HEK293 (cell line): Measurements from ENCODE around the gene CLASP1.

Source experiments
- CTCF ChIA-PET: fragments of 350-600 bp; formaldehyde crosslinking; extraction: SDS; loops from one replicate; lab custom pipeline; 2021; ENCODE audit warnings: antibody characterized with exemption; lab: Yijun Ruan, JAX
- POLR2A ChIA-PET: fragments of 300-600 bp; formaldehyde crosslinking; extraction: SDS; loops from one replicate; lab custom pipeline; 2020; ENCODE audit warnings: antibody characterized with exemption, inconsistent platforms; lab: Yijun Ruan, JAX
- H3K27ac ChIP-seq: fragments of 200-500 bp; sonication (Bioruptor generic); 2 replicates; pipeline ENCODE4 v1.5.1; 2014; ENCODE audit warnings: low read depth, low read length, control low read depth, inconsistent platforms; ENCODE audit errors: extremely low read depth
- H3K36me3 ChIP-seq, 2 experiments: fragments of 200-500 bp in 1 of 2; sonication (Bioruptor generic) in 1 of 2; 1 replicate in 1 of 2; 2 replicates in 1 of 2; pipeline ENCODE4 v1.5.1; 2014 to 2017; ENCODE audit warnings: inconsistent platforms in 2 of 2, low read length in 2 of 2; ENCODE audit not compliant: control insufficient read depth in 2 of 2, insufficient read depth in 1 of 2
- H3K4me1 ChIP-seq: fragments of 200-500 bp; sonication (Bioruptor generic); 2 replicates; pipeline ENCODE4 v1.5.1; 2014; ENCODE audit warnings: mild to moderate bottlenecking, low read length, inconsistent platforms; ENCODE audit not compliant: control insufficient read depth, insufficient read depth
- H3K4me3 ChIP-seq: 2 replicates; pipeline ENCODE4 v1.5.1; 2011; ENCODE audit warnings: low read depth, mild to moderate bottlenecking, control low read depth, low read length, moderate library complexity
- H3K9me3 ChIP-seq: fragments of 200-500 bp; sonication (Bioruptor generic); 2 replicates; pipeline ENCODE4 v1.5.1; 2014; ENCODE audit warnings: low read depth, low read length, inconsistent platforms; ENCODE audit not compliant: control insufficient read depth, insufficient read depth
- GFI1B ChIP-seq: fragments of 450-650 bp; formaldehyde crosslinking; IDR thresholded peaks from 2 replicates; pipeline ENCODE4 v1.5.1; 2016; ENCODE audit warnings: missing biosample characterization, missing genetic modification characterization
- KLF10 ChIP-seq: fragments of 450-650 bp; IDR thresholded peaks from 2 replicates; pipeline ENCODE4 v1.5.1; 2018; ENCODE audit warnings: missing biosample characterization, mild to moderate bottlenecking, missing genetic modification characterization
- RBAK ChIP-seq: fragments of 450-650 bp; formaldehyde crosslinking; IDR thresholded peaks from 2 replicates; pipeline ENCODE4 v1.5.1; 2016; ENCODE audit warnings: missing biosample characterization, missing genetic modification characterization
- REPIN1 ChIP-seq: fragments of 450-650 bp; formaldehyde crosslinking; IDR thresholded peaks from 2 replicates; pipeline ENCODE4 v1.5.1; 2017; ENCODE audit warnings: missing biosample characterization, missing genetic modification characterization, low read depth
- SETDB1 ChIP-seq: IDR thresholded peaks from one replicate; pipeline ENCODE4 v1.6.1; 2017; ENCODE audit warnings: mild to moderate bottlenecking, low read length, moderate library complexity, mixed read lengths; ENCODE audit not compliant: insufficient read length
- SP7 ChIP-seq: fragments of 450-650 bp; formaldehyde crosslinking; IDR thresholded peaks from 2 replicates; pipeline ENCODE4 v1.5.1; 2016; ENCODE audit warnings: missing biosample characterization, missing genetic modification characterization
- TRIM28 ChIP-seq: IDR thresholded peaks from 2 replicates; pipeline ENCODE4 v1.6.1; 2011; ENCODE audit warnings: low read length, control low read depth, borderline replicate concordance
- ZNF133 ChIP-seq: fragments of 450-650 bp; formaldehyde crosslinking; IDR thresholded peaks from 2 replicates; pipeline ENCODE4 v1.5.1; 2016; ENCODE audit warnings: missing biosample characterization, missing genetic modification characterization
- ZNF16 ChIP-seq: fragments of 450-650 bp; formaldehyde crosslinking; IDR thresholded peaks from 2 replicates; pipeline ENCODE4 v1.5.1; 2016; ENCODE audit warnings: low read depth, missing biosample characterization, missing genetic modification characterization
- ZNF214 ChIP-seq: fragments of 450-650 bp; formaldehyde crosslinking; IDR thresholded peaks from 2 replicates; pipeline ENCODE4 v1.5.1; 2017; ENCODE audit warnings: missing biosample characterization, mild to moderate bottlenecking, missing genetic modification characterization, borderline replicate concordance
- ZNF221 ChIP-seq: fragments of 450-650 bp; formaldehyde crosslinking; IDR thresholded peaks from 2 replicates; pipeline ENCODE4 v1.5.1; 2017; ENCODE audit warnings: missing biosample characterization, missing genetic modification characterization, borderline replicate concordance
- ZNF266 ChIP-seq: fragments of 450-650 bp; formaldehyde crosslinking; IDR thresholded peaks from 2 replicates; pipeline ENCODE4 v1.5.1; 2016; ENCODE audit warnings: missing biosample characterization, missing genetic modification characterization, low read depth
- ZNF302 ChIP-seq: fragments of 450-650 bp; formaldehyde crosslinking; IDR thresholded peaks from 2 replicates; pipeline ENCODE4 v1.5.1; 2016; ENCODE audit warnings: missing biosample characterization, missing genetic modification characterization, low read depth
- ZNF350 ChIP-seq: fragments of 450-650 bp; formaldehyde crosslinking; IDR thresholded peaks from 2 replicates; pipeline ENCODE4 v1.5.0; 2017; ENCODE audit warnings: missing biosample characterization, mild to moderate bottlenecking, missing genetic modification characterization
- ZNF514 ChIP-seq: fragments of 450-650 bp; formaldehyde crosslinking; IDR thresholded peaks from 2 replicates; pipeline ENCODE4 v1.5.1; 2016; ENCODE audit warnings: missing biosample characterization, missing genetic modification characterization
- ZNF544 ChIP-seq: fragments of 450-650 bp; formaldehyde crosslinking; IDR thresholded peaks from 2 replicates; pipeline ENCODE4 v1.5.0; 2017; ENCODE audit warnings: missing biosample characterization, missing genetic modification characterization
- ZNF596 ChIP-seq: fragments of 450-650 bp; IDR thresholded peaks from 2 replicates; pipeline ENCODE4 v1.5.0; 2018; ENCODE audit warnings: missing biosample characterization, mild to moderate bottlenecking, missing genetic modification characterization, moderate library complexity
- ZNF623 ChIP-seq: fragments of 450-650 bp; formaldehyde crosslinking; IDR thresholded peaks from 2 replicates; pipeline ENCODE4 v1.5.1; 2016; ENCODE audit warnings: missing biosample characterization, missing genetic modification characterization
- ZNF677 ChIP-seq: fragments of 450-650 bp; IDR thresholded peaks from 2 replicates; pipeline ENCODE4 v1.5.0; 2018; ENCODE audit warnings: missing biosample characterization, mild to moderate bottlenecking, missing genetic modification characterization, moderate library complexity
- TF ChIP-seq, protein P1 (sequence below): fragments of 450-650 bp; formaldehyde crosslinking; IDR thresholded peaks from 2 replicates; pipeline ENCODE4 v1.5.1; 2017; ENCODE audit warnings: missing biosample characterization, missing genetic modification characterization
- TF ChIP-seq, protein P2 (sequence below): fragments of 450-650 bp; formaldehyde crosslinking; IDR thresholded peaks from 2 replicates; pipeline ENCODE4 v1.5.1; 2016; ENCODE audit warnings: missing biosample characterization, missing genetic modification characterization
- TF ChIP-seq, protein P3 (sequence below): fragments of 450-650 bp; formaldehyde crosslinking; IDR thresholded peaks from 2 replicates; pipeline ENCODE4 v1.5.1; 2016; ENCODE audit warnings: missing biosample characterization, missing genetic modification characterization
- TF ChIP-seq, protein P4 (sequence below): fragments of 450-650 bp; formaldehyde crosslinking; IDR thresholded peaks from 2 replicates; pipeline ENCODE4 v1.5.1; 2016; ENCODE audit warnings: missing biosample characterization, missing genetic modification characterization
- TF ChIP-seq, protein P5 (sequence below): fragments of 450-650 bp; formaldehyde crosslinking; IDR thresholded peaks from 2 replicates; pipeline ENCODE4 v1.5.1; 2016; ENCODE audit warnings: missing biosample characterization, missing genetic modification characterization
- TF ChIP-seq, protein P6 (sequence below): sonication (generic); formaldehyde crosslinking; IDR thresholded peaks from 2 replicates; pipeline ENCODE4 v1.8.1; 2022; ENCODE audit warnings: mild to moderate bottlenecking, moderate library complexity, missing genetic modification reagents

The CLASP1 gene

DNA sequence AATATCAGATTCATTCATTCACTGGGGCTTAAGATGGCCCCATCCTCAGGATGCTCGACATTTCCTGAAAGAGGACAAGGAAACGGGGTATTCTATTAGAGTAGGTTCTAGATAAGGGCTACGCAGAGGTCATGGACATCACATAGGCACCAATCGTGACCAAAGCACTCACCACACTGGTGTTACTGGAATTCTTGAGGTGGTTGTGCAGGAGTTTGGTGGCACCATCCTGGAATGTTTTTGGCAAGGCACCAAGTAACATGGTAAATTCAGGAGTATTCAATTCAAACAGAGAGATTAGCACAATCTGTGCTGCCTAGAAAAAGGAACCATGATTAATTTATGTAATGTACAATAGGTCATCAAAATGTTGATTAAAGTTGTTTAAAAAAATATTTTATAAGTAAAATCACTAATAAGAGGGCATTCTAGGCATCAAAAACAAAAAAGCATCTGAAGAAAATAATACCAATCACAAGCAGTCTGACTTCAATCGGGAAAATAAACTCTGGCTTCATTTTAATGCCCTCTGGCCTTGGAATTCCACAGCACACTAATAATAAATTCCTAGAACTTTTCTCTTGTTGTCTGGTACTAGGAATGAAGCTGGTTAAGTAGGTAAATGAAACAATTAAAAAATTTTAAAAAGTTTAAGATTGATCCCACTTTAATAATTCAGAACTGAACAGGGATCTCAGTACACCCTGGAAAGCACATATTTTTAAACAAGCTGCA is 261.5 kb downstream of the CLASP1 start:
- Histone ChIP-seq H3K27ac (no peak overlapping the region), H3K36me3 (peaks cover 8 to 47% of the 10 kb centered on the region in 2 experiments), H3K9me3 (no peaks in the 10 kb centered on the region), H3K4me3 (no peak overlapping the region), H3K4me1 (no peaks in the 10 kb centered on the region)
- ChIA-PET POLR2A (no interaction called here), CTCF (interaction anchor here (0.6 kb wide), 2 partner anchors 43 to 282 kb away, joined by 3 read pairs; no protein-coding TSS in a partner anchor)
- TF ChIP-seq ZNF16 (tag by site-specific recombination) (no peak), REPIN1 (no peak), ZNF221 (tag by site-specific recombination) (no peak), ZNF623 (no peak), SP7 (tag by site-specific recombination) (no peak), ZNF514 (no peak), ZNF133 (tag by site-specific recombination) (no peak)
- TF ChIP-seq, protein P1, sequence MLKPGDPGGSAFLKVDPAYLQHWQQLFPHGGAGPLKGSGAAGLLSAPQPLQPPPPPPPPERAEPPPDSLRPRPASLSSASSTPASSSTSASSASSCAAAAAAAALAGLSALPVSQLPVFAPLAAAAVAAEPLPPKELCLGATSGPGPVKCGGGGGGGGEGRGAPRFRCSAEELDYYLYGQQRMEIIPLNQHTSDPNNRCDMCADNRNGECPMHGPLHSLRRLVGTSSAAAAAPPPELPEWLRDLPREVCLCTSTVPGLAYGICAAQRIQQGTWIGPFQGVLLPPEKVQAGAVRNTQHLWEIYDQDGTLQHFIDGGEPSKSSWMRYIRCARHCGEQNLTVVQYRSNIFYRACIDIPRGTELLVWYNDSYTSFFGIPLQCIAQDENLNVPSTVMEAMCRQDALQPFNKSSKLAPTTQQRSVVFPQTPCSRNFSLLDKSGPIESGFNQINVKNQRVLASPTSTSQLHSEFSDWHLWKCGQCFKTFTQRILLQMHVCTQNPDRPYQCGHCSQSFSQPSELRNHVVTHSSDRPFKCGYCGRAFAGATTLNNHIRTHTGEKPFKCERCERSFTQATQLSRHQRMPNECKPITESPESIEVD (tag by site-specific recombination) = no peak
- TF ChIP-seq, protein P2, sequence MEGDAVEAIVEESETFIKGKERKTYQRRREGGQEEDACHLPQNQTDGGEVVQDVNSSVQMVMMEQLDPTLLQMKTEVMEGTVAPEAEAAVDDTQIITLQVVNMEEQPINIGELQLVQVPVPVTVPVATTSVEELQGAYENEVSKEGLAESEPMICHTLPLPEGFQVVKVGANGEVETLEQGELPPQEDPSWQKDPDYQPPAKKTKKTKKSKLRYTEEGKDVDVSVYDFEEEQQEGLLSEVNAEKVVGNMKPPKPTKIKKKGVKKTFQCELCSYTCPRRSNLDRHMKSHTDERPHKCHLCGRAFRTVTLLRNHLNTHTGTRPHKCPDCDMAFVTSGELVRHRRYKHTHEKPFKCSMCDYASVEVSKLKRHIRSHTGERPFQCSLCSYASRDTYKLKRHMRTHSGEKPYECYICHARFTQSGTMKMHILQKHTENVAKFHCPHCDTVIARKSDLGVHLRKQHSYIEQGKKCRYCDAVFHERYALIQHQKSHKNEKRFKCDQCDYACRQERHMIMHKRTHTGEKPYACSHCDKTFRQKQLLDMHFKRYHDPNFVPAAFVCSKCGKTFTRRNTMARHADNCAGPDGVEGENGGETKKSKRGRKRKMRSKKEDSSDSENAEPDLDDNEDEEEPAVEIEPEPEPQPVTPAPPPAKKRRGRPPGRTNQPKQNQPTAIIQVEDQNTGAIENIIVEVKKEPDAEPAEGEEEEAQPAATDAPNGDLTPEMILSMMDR (tag by site-specific recombination) = no peak

DNA sequence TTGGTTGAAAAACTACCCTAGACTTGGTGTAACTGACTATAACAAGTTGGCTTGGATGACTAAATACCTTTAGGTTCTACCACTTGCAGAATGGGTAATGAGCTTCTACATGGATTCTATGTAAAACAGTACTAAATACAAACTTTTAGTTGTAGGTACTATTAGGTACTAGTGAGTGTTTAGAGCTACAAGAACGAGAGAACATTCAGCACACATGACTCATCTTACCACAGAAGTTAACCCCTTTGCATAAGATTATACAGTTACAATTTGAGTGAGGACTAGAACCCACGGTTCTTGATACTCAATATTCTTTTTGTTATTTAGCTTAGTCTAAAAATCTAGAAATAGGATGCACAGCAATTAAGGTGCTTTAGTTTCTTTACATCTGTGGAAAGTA is 262.6 kb downstream of the CLASP1 start:
- no peak overlapping the region for H3K4me3 ChIP-seq
- peaks cover 8 to 57% of the 10 kb centered on the region in 2 experiments for H3K36me3 ChIP-seq
- H3K9me3 ChIP-seq = no peaks in the 10 kb centered on the region
- CTCF ChIA-PET = interaction anchor here (0.6 to 0.7 kb wide), 2 partner anchors 128 to 258 kb away, joined by 3 read pairs; no protein-coding TSS in a partner anchor
- POLR2A ChIA-PET = no interaction called here
- no peaks in the 10 kb centered on the region for H3K4me1 ChIP-seq
- H3K27ac ChIP-seq = no peak overlapping the region
- TF ChIP-seq, protein P3, sequence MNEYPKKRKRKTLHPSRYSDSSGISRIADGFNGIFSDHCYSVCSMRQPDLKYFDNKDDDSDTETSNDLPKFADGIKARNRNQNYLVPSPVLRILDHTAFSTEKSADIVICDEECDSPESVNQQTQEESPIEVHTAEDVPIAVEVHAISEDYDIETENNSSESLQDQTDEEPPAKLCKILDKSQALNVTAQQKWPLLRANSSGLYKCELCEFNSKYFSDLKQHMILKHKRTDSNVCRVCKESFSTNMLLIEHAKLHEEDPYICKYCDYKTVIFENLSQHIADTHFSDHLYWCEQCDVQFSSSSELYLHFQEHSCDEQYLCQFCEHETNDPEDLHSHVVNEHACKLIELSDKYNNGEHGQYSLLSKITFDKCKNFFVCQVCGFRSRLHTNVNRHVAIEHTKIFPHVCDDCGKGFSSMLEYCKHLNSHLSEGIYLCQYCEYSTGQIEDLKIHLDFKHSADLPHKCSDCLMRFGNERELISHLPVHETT (tag by site-specific recombination) = no peak
- TF ChIP-seq KLF10 (tag by site-specific recombination) = no peak
- TF ChIP-seq ZNF302 = no peak
- TF ChIP-seq ZNF350 (tag by site-specific recombination) = no peak
- TF ChIP-seq, protein P4, sequence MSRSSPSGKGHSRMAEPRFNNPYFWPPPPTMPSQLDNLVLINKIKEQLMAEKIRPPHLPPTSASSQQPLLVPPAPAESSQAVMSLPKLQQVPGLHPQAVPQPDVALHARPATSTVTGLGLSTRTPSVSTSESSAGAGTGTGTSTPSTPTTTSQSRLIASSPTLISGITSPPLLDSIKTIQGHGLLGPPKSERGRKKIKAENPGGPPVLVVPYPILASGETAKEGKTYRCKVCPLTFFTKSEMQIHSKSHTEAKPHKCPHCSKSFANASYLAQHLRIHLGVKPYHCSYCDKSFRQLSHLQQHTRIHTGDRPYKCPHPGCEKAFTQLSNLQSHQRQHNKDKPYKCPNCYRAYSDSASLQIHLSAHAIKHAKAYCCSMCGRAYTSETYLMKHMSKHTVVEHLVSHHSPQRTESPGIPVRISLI (tag by site-specific recombination) = no peak
- TF ChIP-seq ZNF266 (tag by site-specific recombination) = no peak
- TF ChIP-seq ZNF596 (tag by site-specific recombination) = no peak
- no peak for TF ChIP-seq ZNF544 (tag by site-specific recombination)
- TF ChIP-seq, protein P5, sequence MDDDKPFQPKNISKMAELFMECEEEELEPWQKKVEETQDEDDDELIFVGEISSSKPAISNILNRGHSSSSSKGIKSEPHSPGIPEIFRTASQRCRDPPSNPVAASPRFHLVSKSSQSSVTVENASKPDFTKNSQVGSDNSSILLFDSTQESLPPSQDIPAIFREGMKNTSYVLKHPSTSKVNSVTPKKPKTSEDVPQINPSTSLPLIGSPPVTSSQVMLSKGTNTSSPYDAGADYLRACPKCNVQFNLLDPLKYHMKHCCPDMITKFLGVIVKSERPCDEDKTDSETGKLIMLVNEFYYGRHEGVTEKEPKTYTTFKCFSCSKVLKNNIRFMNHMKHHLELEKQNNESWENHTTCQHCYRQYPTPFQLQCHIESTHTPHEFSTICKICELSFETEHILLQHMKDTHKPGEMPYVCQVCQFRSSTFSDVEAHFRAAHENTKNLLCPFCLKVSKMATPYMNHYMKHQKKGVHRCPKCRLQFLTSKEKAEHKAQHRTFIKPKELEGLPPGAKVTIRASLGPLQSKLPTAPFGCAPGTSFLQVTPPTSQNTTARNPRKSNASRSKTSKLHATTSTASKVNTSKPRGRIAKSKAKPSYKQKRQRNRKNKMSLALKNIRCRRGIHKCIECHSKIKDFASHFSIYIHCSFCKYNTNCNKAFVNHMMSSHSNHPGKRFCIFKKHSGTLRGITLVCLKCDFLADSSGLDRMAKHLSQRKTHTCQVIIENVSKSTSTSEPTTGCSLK = no peak
- TF ChIP-seq RBAK (tag by site-specific recombination) = no peak
- no peak for TF ChIP-seq SETDB1
- no peak for TF ChIP-seq GFI1B
- no peak for TF ChIP-seq ZNF677 (tag by site-specific recombination)
- no peak for TF ChIP-seq ZNF214
- TF ChIP-seq TRIM28 = no peak
- TF ChIP-seq, protein P6, sequence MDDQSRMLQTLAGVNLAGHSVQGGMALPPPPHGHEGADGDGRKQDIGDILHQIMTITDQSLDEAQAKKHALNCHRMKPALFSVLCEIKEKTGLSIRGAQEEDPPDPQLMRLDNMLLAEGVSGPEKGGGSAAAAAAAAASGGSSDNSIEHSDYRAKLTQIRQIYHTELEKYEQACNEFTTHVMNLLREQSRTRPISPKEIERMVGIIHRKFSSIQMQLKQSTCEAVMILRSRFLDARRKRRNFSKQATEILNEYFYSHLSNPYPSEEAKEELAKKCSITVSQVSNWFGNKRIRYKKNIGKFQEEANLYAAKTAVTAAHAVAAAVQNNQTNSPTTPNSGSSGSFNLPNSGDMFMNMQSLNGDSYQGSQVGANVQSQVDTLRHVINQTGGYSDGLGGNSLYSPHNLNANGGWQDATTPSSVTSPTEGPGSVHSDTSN = no peak
